Fibroblast of lung (primary cell): ENCODE results near the gene SMIM36. TPM values are rescaled to one million over a fixed set of nuclear protein-coding genes. Genes with fewer than 3 reads are reported as not detected.
A peak's percentile ranks its signal among the peaks of the same experiment; 100 is the strongest.

Experiments used
- DNase-seq, 2 donors: peaks; one replicate each; pipeline versions ENCODE4 v3.0.0 to v3.0.0-alpha.2; 2010; ENCODE audit warnings: low read depth in 2 of 2
- H2AFZ ChIP-seq: 2 replicates; pipeline ENCODE4 v1.5.1; 2012; ENCODE audit warnings: low read length, control low read depth, inconsistent platforms
- H3K27ac ChIP-seq: 2 replicates; pipeline ENCODE4 v1.5.1; 2011; ENCODE audit warnings: low read length, control low read depth; ENCODE audit not compliant: insufficient read depth
- H3K27me3 ChIP-seq: 2 replicates; pipeline ENCODE4 v1.5.1; 2011; ENCODE audit warnings: mild to moderate bottlenecking, low read length; ENCODE audit not compliant: control insufficient read depth, insufficient read depth
- H3K36me3 ChIP-seq: 2 replicates; pipeline ENCODE4 v1.5.1; 2011; ENCODE audit warnings: low read length; ENCODE audit not compliant: control insufficient read depth, insufficient read depth
- H3K4me1 ChIP-seq: 2 replicates; pipeline ENCODE4 v1.5.1; 2011; ENCODE audit warnings: low read length; ENCODE audit not compliant: control insufficient read depth, insufficient read depth; ENCODE audit errors: extremely low read depth
- H3K4me2 ChIP-seq: 2 replicates; pipeline ENCODE4 v1.5.1; 2011; ENCODE audit warnings: low read length, control low read depth; ENCODE audit not compliant: insufficient read depth; ENCODE audit errors: extremely low read depth
- H3K4me3 ChIP-seq, 4 experiments: fragments of 200-600 bp in 1 of 4; sonication (generic) in 1 of 4; replicated peaks in 1 of 4; 2 replicates each; pipeline ENCODE4 v1.5.1; 2011 to 2016; ENCODE audit warnings: low read length in 4 of 4, low read depth in 3 of 4, mild to moderate bottlenecking in 3 of 4, control low read depth in 2 of 4, inconsistent platforms in 1 of 4, mixed read lengths in 1 of 4; ENCODE audit not compliant: insufficient read depth in 1 of 4; ENCODE audit errors: control extremely low read depth in 1 of 4
- H3K79me2 ChIP-seq: 2 replicates; pipeline ENCODE4 v1.5.1; 2012; ENCODE audit warnings: mild to moderate bottlenecking, low read length, inconsistent platforms; ENCODE audit not compliant: control insufficient read depth, insufficient read depth
- H3K9ac ChIP-seq: 2 replicates; pipeline ENCODE4 v1.5.1; 2011; ENCODE audit warnings: mild to moderate bottlenecking, low read length, control low read depth; ENCODE audit not compliant: insufficient read depth
- H3K9me3 ChIP-seq: 2 replicates; pipeline ENCODE4 v1.5.1; 2012; ENCODE audit warnings: low read depth, low read length; ENCODE audit not compliant: control insufficient read depth, insufficient read depth
- H4K20me1 ChIP-seq: 2 replicates; pipeline ENCODE4 v1.5.1; 2011; ENCODE audit warnings: low read length; ENCODE audit not compliant: control insufficient read depth, insufficient read depth; ENCODE audit errors: extremely low read depth
- CTCF ChIP-seq, 2 donors: IDR thresholded peaks in 1 of 2; conservative IDR thresholded peaks in 1 of 2; 1 replicate in 1 of 2; 2 replicates in 1 of 2; pipeline ENCODE4 v1.5.1; 2011 to 2012; ENCODE audit warnings: low read length in 2 of 2, control low read depth in 1 of 2, inconsistent platforms in 1 of 2, low read depth in 1 of 2, mild to moderate bottlenecking in 1 of 2
- EZH2 ChIP-seq: IDR thresholded peaks from 2 replicates; pipeline ENCODE4 v1.5.1; 2012; ENCODE audit warnings: low read length, control low read depth, mild to moderate bottlenecking; ENCODE audit errors: missing control alignments
- polyA plus RNA-seq, 2 donors: library from polyadenylated mRNA; depleted of rRNA in 1 of 2; stranded (reverse) in 1 of 2; unstranded in 1 of 2; fragments of >200 nt; gene quantifications; 2 replicates each; pipeline ENCODE4 v1.2.1, GENCODE V29; 2011 to 2012; ENCODE audit warnings: missing spikeins in 1 of 2
- total RNA-seq: library from RNA; depleted of rRNA; stranded (reverse); fragments of >200 nt; gene quantifications from 2 replicates; pipeline ENCODE4 v1.2.1, GENCODE V29; 2014

SMIM36 gene
- total and polyA plus RNA-seq, 2 donors (not counting 1 experiment from before 2014, with no cell fraction given): not detected

GRCh38 chr17:55410722-55411462 lies 100.4 kb downstream of the SMIM36 start:
- Histone ChIP-seq H3K4me2 (no peak overlapping the region), H3K4me1 (no peaks in the 10 kb centered on the region), H3K27ac (no peak overlapping the region), H2AFZ (no peak overlapping the region), H3K79me2 (no peaks in the 10 kb centered on the region), H3K36me3 (peaks cover 3% of the 10 kb centered on the region), H3K27me3 (no peaks in the 10 kb centered on the region), H3K9me3 (no peaks in the 10 kb centered on the region), H3K4me3 (no peak overlapping the region), H3K9ac (no peak overlapping the region), H4K20me1 (no peaks in the 10 kb centered on the region)
- TF ChIP-seq EZH2 (no peak), CTCF (conservative IDR thresholded peaks at IDR 0.05 in 1 of 2, IDR thresholded peaks at IDR 0.05 in 1 of 2; ENCODE audit: low read depth in 1 of 2, low read length in 2 of 2) (no peak)
- DNase-seq: peak in 1 of 2 donors; percentile 69

- no peak overlapping the region for H3K4me2 ChIP-seq
- H4K20me1 ChIP-seq: no peaks in the 10 kb centered on the region
- H3K27me3 ChIP-seq: no peaks in the 10 kb centered on the region
- TF ChIP-seq CTCF (conservative IDR thresholded peaks at IDR 0.05 in 1 of 2, IDR thresholded peaks at IDR 0.05 in 1 of 2; ENCODE audit: low read depth in 1 of 2, low read length in 2 of 2): no peak
- TF ChIP-seq EZH2: no peak
- H3K9me3 ChIP-seq: no peaks in the 10 kb centered on the region
- peaks cover 3% of the 10 kb centered on the region for H3K36me3 ChIP-seq
- no peak overlapping the region for H3K9ac ChIP-seq
- H3K4me1 ChIP-seq: no peaks in the 10 kb centered on the region
- no peak overlapping the region for H2AFZ ChIP-seq
- DNase-seq: no peak
- no peaks in the 10 kb centered on the region for H3K79me2 ChIP-seq
- H3K27ac ChIP-seq: no peak overlapping the region
- H3K4me3 ChIP-seq: no peak overlapping the region
Observed at GRCh38 chr17:55409030-55409800, 102.0 kb downstream of the SMIM36 start.
